Measurements from ENCODE around the gene STPG1. TPM values are rescaled to one million over a fixed set of nuclear protein-coding genes. Genes with fewer than 3 reads are reported as not detected.

Gene STPG1, protein sequence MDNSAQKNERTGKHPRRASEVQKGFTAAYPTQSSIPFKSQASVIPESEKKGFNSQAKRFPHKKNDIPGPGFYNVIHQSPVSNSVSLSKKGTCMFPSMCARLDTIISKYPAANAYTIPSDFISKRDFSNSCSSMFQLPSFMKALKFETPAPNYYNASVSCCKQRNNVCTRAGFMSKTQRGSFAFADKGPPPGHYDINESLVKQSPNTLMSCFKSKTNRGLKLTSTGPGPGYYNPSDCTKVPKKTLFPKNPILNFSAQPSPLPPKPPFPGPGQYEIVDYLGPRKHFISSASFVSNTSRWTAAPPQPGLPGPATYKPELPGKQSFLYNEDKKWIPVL
- 3.5 and 4.6 TPM in 2 replicates for total RNA-seq

DNA sequence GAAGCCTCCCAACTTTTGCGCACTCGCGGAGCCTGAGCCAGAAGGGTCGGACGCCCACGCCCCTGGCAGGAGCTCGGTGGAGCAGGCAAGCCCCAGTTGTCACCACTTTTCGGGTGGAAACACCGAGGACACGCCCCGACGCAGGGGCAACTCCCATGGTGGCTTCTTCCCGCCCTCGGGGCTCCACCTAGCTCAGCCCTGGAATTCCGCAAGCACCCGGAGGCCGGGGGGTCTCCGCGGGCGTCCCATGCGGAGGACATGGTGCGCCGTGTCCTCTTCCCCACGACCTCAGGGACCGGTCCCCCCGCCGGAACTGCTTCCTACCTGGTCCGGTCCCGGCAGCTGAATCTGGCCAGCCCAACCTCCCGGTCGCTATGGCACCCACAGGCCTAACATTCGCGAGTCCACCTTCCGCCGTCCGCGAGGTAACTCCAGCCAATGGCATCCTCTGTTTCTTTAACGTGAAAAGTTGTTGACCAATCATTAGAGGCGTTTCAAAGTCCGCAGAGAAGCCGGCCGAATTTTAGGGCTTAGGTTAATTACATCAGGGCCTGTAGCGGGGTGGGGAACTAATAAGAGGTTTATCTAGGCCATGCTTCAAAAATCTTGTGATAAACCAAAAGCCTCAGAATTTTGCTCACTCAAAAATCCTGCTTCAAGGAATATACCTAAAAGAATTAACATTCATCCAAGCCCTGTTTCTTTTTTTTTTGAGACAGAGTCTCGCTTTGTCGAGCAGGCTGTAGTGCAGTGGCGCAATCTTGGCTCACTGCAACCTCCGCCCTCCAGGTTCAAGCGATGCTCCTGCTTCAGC, at the start of gene STPG1:
Gene STPG1, minus strand, starts transcription at position 433 of the 814 bp plus-strand sequence. CDS start 12,394 bp downstream, outside the sequence.

DNA sequence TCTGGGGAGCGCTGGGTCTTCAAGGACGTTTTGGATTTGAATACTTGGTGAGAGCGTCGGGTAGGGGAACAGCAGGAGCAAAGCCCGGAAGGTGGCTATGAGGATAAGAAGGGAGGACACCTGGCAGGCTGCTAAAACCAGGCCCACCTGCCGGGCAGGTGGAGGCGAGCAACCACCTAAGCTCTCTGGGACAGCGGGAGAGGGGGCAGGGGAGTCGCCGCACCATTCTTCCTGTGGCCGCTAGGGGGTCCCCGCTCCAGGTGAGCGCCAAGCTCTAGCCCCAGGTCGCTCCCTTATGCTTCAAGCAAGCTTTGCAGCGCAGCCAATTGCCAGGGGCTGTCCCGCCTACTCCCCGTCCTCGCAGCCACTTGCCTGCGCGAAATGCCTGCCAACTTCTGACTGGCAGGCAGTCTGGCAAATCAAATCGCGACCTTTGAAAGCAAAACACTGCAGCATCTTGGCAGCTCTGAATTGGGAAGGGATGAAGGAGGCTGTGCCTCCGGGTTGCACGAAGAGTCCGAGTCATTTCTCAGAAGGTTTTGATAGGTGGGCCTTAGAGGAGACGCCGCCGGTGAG, 1.8 kb upstream of the STPG1 start, which contains the start of gene NIPAL3:
Gene NIPAL3, plus strand, starts transcription at position 469 of the 576 bp plus-strand sequence. CDS start 3,746 bp downstream, outside the sequence.

DNA sequence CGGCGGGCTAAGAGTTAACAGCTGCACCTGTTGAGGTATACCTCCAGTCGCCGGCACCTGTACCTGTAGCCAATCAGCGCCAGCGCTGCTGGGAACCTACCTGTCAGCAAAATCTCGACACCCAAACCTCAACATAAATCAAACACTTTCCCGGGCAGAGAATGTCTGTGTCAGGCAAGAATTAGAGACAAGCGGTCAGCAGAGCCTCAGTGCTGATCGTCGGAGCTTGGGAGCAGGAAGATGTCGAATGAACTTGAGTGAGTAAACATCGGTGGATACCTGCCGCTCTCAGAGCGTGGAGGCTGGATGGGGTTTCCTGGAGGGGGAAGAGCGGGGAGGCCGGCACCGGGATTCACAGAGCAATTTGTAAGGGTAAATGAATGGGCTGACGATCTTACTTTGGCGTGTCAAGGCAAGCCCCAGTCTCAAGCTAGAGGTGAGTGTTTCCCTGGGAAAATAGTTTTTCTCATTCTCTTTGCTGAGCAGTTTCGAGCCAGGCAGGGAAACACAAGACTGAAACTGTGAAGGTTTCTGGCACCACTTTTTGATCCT, 94.2 kb downstream of the STPG1 start, which contains the start of gene GRHL3:
Gene GRHL3, plus strand, starts transcription at position 46 of the 552 bp plus-strand sequence. Its CDS starts 195 bp downstream, at position 241.

Other genes starting within 250 kb of the STPG1 start
- not detected in 2 replicates for gene IFNLR1, start 226.5 kb downstream of the STPG1 start, total RNA-seq
- not detected in 2 replicates for gene GRHL3, start 94.4 kb downstream of the STPG1 start, total RNA-seq
- 14.2 and 22.9 TPM in 2 replicates for gene NIPAL3, start 2.0 kb upstream of the STPG1 start, total RNA-seq
- 4.3 and 5.2 TPM in 2 replicates for gene RCAN3, start 89.1 kb upstream of the STPG1 start, total RNA-seq
- gene NCMAP, start 142.3 kb upstream of the STPG1 start, total RNA-seq = not detected in 2 replicates
- 59.1 and 71.1 TPM in 2 replicates for gene SRRM1, start 229.5 kb upstream of the STPG1 start, total RNA-seq

Data from vein endothelial cell (primary cell).